ENCODE data around the gene ADAMTSL2.

Gene ADAMTSL2

DNA sequence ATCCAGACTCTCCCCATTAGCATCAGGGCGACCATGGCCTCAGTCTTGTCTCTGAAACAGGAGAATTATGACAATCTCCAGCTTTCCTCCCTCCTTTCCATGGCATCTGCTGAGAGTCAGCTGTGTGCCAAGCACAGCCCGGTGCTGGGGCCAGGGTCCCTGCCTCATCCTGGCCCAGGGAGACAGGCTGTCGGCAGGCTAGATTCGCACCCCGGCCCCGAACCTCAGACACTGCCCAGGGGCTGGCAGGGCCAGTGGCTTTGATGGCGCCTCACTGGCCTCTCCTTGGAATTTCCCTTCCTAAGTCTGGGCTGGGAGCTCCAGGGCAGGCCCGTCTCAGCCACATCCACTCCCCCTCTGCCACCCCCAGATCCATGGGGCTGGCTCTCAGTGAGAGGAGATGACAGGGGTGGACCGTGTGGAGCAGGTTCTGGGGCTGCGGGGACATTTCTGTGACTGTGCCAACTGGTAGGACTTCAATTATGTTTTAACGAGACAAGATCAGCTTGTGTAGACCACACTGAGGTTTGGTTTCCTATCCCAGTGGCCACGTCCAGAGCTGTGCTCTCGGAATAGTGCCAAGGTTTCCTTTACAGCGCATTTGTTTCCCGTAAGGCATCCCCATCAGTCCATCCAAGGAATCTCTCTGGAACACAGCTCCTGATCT is 59.2 kb downstream of the ADAMTSL2 start:
- no peak overlapping the region for H3K4me3 Mint-ChIP-seq

DNA sequence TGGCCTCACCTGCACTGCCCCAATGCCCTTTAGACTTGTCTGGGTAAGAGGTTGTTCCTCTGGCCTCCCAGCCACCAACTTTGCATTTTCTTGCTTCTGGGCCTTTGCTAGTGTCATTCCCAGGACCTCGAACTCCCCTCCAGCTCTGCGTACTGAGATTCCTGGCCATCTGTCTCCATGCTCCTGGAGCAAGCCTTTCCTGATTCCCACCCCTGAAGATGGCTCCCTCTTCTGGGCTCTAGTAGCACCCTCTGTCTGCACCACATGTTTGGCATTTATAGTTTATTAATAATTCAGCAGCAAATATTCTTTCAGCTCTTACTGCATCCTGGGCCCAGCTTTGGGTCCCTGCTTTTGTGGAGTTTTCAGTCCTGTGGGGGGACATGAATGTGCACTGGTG is 59.8 kb downstream of the ADAMTSL2 start:
- no peak overlapping the region for H3K4me3 Mint-ChIP-seq
- no peak for DNase-seq
- peaks cover 5% of the 10 kb centered on the region for H3K27me3 Mint-ChIP-seq (ENCODE audit: low read depth, poor library complexity)
- no peak overlapping the region for H3K27ac Mint-ChIP-seq
- peaks cover 32% of the 10 kb centered on the region for H3K9me3 Mint-ChIP-seq
- TF ChIP-seq, protein P1, sequence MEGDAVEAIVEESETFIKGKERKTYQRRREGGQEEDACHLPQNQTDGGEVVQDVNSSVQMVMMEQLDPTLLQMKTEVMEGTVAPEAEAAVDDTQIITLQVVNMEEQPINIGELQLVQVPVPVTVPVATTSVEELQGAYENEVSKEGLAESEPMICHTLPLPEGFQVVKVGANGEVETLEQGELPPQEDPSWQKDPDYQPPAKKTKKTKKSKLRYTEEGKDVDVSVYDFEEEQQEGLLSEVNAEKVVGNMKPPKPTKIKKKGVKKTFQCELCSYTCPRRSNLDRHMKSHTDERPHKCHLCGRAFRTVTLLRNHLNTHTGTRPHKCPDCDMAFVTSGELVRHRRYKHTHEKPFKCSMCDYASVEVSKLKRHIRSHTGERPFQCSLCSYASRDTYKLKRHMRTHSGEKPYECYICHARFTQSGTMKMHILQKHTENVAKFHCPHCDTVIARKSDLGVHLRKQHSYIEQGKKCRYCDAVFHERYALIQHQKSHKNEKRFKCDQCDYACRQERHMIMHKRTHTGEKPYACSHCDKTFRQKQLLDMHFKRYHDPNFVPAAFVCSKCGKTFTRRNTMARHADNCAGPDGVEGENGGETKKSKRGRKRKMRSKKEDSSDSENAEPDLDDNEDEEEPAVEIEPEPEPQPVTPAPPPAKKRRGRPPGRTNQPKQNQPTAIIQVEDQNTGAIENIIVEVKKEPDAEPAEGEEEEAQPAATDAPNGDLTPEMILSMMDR (IDR thresholded peaks at IDR 0.05), result no peak
- no peaks in the 10 kb centered on the region for H3K4me1 Mint-ChIP-seq
- H3K36me3 Mint-ChIP-seq (ENCODE audit: low read depth), result peaks cover 10% of the 10 kb centered on the region

More for the DNA sequence above, 59.2 kb downstream of the ADAMTSL2 start:
- H3K4me1 Mint-ChIP-seq, result no peaks in the 10 kb centered on the region
- no peak for DNase-seq
- H3K36me3 Mint-ChIP-seq (ENCODE audit: low read depth), result peaks cover 10% of the 10 kb centered on the region
- peaks cover 32% of the 10 kb centered on the region for H3K9me3 Mint-ChIP-seq
- H3K27ac Mint-ChIP-seq, result no peak overlapping the region
- H3K27me3 Mint-ChIP-seq (ENCODE audit: low read depth, poor library complexity), result peaks cover 5% of the 10 kb centered on the region
- TF ChIP-seq, protein P1 (IDR thresholded peaks at IDR 0.05), result no peak

DNA sequence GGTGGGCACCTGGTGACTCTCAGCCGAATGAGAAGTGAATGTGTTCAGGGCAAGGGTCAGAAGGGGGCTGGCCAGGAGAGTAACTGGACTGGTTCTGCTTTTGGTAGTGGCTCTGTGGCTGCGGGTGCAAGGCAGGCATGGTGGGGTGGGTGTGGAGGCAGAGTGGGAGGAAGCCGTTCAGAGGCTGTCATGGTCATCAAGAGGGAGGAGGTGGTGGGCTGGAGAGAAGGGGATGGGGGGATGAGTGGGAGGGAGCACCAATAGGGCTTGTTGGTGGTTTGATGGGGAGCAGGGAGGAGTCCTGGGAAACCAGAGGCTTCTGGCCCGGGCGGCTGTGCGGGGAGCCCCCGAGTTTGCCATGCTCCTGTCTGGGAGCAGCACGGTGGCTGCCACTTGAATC is 61.4 kb downstream of the ADAMTSL2 start:
- peaks cover 3% of the 10 kb centered on the region for H3K4me1 Mint-ChIP-seq
- DNase-seq, result no peak
- TF ChIP-seq, protein P1 (IDR thresholded peaks at IDR 0.05), result no peak
- no peak overlapping the region for H3K4me3 Mint-ChIP-seq
- no peak overlapping the region for H3K27ac Mint-ChIP-seq
- H3K36me3 Mint-ChIP-seq (ENCODE audit: low read depth), result peaks cover 10% of the 10 kb centered on the region
- H3K9me3 Mint-ChIP-seq, result peaks cover 32% of the 10 kb centered on the region
- H3K27me3 Mint-ChIP-seq (ENCODE audit: low read depth, poor library complexity), result peaks cover 5% of the 10 kb centered on the region

DNA sequence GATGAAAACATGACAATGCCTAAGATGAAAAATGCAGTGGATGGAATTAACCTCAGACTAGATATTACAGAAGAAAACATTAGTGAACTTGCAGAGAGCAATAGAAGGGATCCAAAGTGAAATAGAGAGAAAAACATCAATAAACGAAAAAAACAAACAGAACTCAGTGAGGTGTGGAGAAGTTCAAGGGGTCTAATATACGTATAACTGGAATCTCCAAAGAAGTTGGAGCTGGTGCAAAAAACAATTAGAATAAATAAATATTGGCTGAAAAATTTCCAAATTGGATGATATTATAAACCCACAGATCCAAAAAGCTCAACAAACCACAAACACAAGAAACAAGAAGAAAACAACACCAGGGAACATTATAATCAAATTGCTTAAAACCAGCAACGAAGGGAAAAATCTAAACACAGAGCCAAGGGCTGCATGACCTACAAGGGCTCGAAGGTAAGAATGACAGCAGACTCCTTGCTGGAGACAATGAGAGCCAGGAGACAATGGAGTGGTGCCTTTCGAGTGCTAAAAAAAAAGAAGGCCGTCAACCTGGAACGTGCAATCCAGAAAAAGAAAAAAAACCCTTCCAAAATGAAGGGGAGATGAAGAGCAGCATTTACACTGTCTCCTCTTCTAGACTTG is 62.9 kb downstream of the ADAMTSL2 start:
- no peak for DNase-seq
- TF ChIP-seq, protein P1 (IDR thresholded peaks at IDR 0.05), result no peak
- Mint-ChIP-seq H3K9me3 (peaks cover 32% of the 10 kb centered on the region), H3K4me1 (peaks cover 14% of the 10 kb centered on the region), H3K27me3 (ENCODE audit: low read depth, poor library complexity) (peaks cover 5% of the 10 kb centered on the region), H3K36me3 (ENCODE audit: low read depth) (peaks cover 10% of the 10 kb centered on the region), H3K27ac (no peak overlapping the region), H3K4me3 (no peak overlapping the region)

DNA sequence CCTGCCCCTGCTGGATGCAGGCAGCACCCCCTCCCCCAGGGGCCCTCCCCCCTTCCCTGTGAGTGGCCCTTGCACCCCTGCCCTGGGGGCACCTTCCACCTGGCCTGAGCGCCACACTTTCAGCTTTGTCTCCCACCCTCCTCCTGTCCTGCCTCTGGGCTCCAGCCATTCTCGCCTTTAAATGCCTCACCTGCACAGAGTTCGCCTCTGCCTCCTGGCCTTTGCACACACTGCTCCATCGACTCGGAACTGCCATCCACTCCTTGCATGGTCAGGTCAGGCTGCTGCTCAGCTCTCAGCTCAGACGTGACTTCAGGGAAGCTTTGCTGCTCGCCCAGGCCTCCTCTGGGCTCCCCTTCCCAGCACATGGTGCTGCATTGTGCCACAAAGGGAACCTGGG is 64.5 kb downstream of the ADAMTSL2 start:
- Mint-ChIP-seq H3K36me3 (ENCODE audit: low read depth) (peaks cover 10% of the 10 kb centered on the region), H3K4me1 (peaks cover 17% of the 10 kb centered on the region), H3K9me3 (peaks cover 32% of the 10 kb centered on the region)

More for the DNA sequence above, 64.5 kb downstream of the ADAMTSL2 start:
- Mint-ChIP-seq H3K4me3 (no peak overlapping the region), H3K27ac (no peak overlapping the region), H3K27me3 (ENCODE audit: low read depth, poor library complexity) (peaks cover under 1% of the 10 kb centered on the region)
- TF ChIP-seq, protein P1 (IDR thresholded peaks at IDR 0.05), result no peak
- no peak for DNase-seq

Measured in nephron progenitor cell (in vitro differentiated cells).